Esophagus squamous epithelium (tissue), 4 donors: ENCODE results near the gene HACD2.

Experiments used
- CTCF ChIP-seq, 6 experiments: fragments of 450-650 bp in 4 of 6; fragments of 200-600 bp in 2 of 6; sonication (generic) in 2 of 6; IDR thresholded peaks; one replicate each; pipeline ENCODE4 v1.5.1; 2016 to 2019; ENCODE audit warnings: antibody characterized with exemption in 6 of 6, mild to moderate bottlenecking in 4 of 6, moderate library complexity in 4 of 6
- POLR2A ChIP-seq, 4 donors: fragments of 450-650 bp; IDR thresholded peaks; one replicate each; pipeline ENCODE4 v1.6.1; 2017; ENCODE audit warnings: antibody characterized with exemption in 4 of 4, mild to moderate bottlenecking in 4 of 4, moderate library complexity in 3 of 4

GRCh38 chr3:123564056-123564455, 20.8 kb downstream of the HACD2 start:
- TF ChIP-seq CTCF (IDR thresholded peaks at IDR 0.05) (no peak), POLR2A (IDR thresholded peaks at IDR 0.05) (no peak)
